ENCODE measurements around the gene DHX9. TPM values are rescaled to one million over a fixed set of nuclear protein-coding genes. Genes with fewer than 3 reads are reported as not detected.

DHX9 gene
- total and polyA plus RNA-seq, 9 donors = 102 to 161 (median 129) TPM

GRCh38 chr1:182857212-182857611 lies 18.1 kb downstream of the DHX9 start:
- Histone ChIP-seq H3K36me3 (ENCODE audit: control insufficient read depth, insufficient read depth, low read length) (peaks cover 70% of the 10 kb centered on the region), H3K27me3 (ENCODE audit: control insufficient read depth, insufficient read depth, low read length) (no peaks in the 10 kb centered on the region), H3K4me3 (ENCODE audit: low read length) (no peak overlapping the region), H3K27ac (ENCODE audit: low read length) (no peak overlapping the region), H3K4me1 (ENCODE audit: control insufficient read depth, insufficient read depth, low read length) (no peaks in the 10 kb centered on the region), H3K9me3 (replicated peaks; ENCODE audit: control insufficient read depth, low read depth, low read length) (no peaks in the 10 kb centered on the region)
- DNase-seq = no peak
- no CpG with 5 or more reads among the region's 3 CpGs for WGBS (ENCODE audit: insufficient coverage)

- H3K27ac ChIP-seq (ENCODE audit: low read length) = no peak overlapping the region
- DNase-seq = no peak
- no peak overlapping the region for H3K4me3 ChIP-seq (ENCODE audit: low read length)
- peaks cover 55% of the 10 kb centered on the region for H3K36me3 ChIP-seq (ENCODE audit: control insufficient read depth, insufficient read depth, low read length)
- no peaks in the 10 kb centered on the region for H3K9me3 ChIP-seq (replicated peaks; ENCODE audit: control insufficient read depth, low read depth, low read length)
- no peaks in the 10 kb centered on the region for H3K27me3 ChIP-seq (ENCODE audit: control insufficient read depth, insufficient read depth, low read length)
- no peaks in the 10 kb centered on the region for H3K4me1 ChIP-seq (ENCODE audit: control insufficient read depth, insufficient read depth, low read length)
- WGBS (ENCODE audit: insufficient coverage) = 79% methylated on average over 3 of the region's 4 CpGs
These were observed 21.5 kb downstream of the DHX9 start for GRCh38 chr1:182860658-182861057.

- Histone ChIP-seq H3K9me3 (replicated peaks; ENCODE audit: control insufficient read depth, low read depth, low read length) (no peaks in the 10 kb centered on the region), H3K27ac (ENCODE audit: low read length) (no peak overlapping the region), H3K4me1 (ENCODE audit: control insufficient read depth, insufficient read depth, low read length) (no peaks in the 10 kb centered on the region), H3K4me3 (ENCODE audit: low read length) (no peak overlapping the region), H3K36me3 (ENCODE audit: control insufficient read depth, insufficient read depth, low read length) (peaks cover 48% of the 10 kb centered on the region), H3K27me3 (ENCODE audit: control insufficient read depth, insufficient read depth, low read length) (no peaks in the 10 kb centered on the region)
- no peak for DNase-seq
- no CpG with 5 or more reads among the region's 2 CpGs for WGBS (ENCODE audit: insufficient coverage)
These were observed 22.8 kb downstream of the DHX9 start for GRCh38 chr1:182861994-182862393.

GRCh38 chr1:182862827-182863226 lies 23.7 kb downstream of the DHX9 start:
- no peak overlapping the region for H3K4me3 ChIP-seq (ENCODE audit: low read length)
- WGBS (ENCODE audit: insufficient coverage) = no CpG with 5 or more reads among the region's 1 CpG
- DNase-seq = peak; percentile 72
- H3K4me1 ChIP-seq (ENCODE audit: control insufficient read depth, insufficient read depth, low read length) = no peaks in the 10 kb centered on the region
- no peak overlapping the region for H3K27ac ChIP-seq (ENCODE audit: low read length)
- peaks cover 42% of the 10 kb centered on the region for H3K36me3 ChIP-seq (ENCODE audit: control insufficient read depth, insufficient read depth, low read length)
- no peaks in the 10 kb centered on the region for H3K27me3 ChIP-seq (ENCODE audit: control insufficient read depth, insufficient read depth, low read length)
- no peaks in the 10 kb centered on the region for H3K9me3 ChIP-seq (replicated peaks; ENCODE audit: control insufficient read depth, low read depth, low read length)

GRCh38 chr1:182863940-182864339 lies 24.8 kb downstream of the DHX9 start:
- Histone ChIP-seq H3K4me1 (ENCODE audit: control insufficient read depth, insufficient read depth, low read length) (no peaks in the 10 kb centered on the region), H3K27ac (ENCODE audit: low read length) (no peak overlapping the region), H3K27me3 (ENCODE audit: control insufficient read depth, insufficient read depth, low read length) (no peaks in the 10 kb centered on the region), H3K36me3 (ENCODE audit: control insufficient read depth, insufficient read depth, low read length) (peaks cover 37% of the 10 kb centered on the region), H3K9me3 (replicated peaks; ENCODE audit: control insufficient read depth, low read depth, low read length) (no peaks in the 10 kb centered on the region), H3K4me3 (ENCODE audit: low read length) (no peak overlapping the region)
- DNase-seq = no peak
- WGBS (ENCODE audit: insufficient coverage) = 100% methylated on average over 1 of the region's 5 CpGs

- Histone ChIP-seq H3K4me1 (ENCODE audit: control insufficient read depth, insufficient read depth, low read length) (no peaks in the 10 kb centered on the region), H3K36me3 (ENCODE audit: control insufficient read depth, insufficient read depth, low read length) (peaks cover 31% of the 10 kb centered on the region), H3K4me3 (ENCODE audit: low read length) (no peak overlapping the region), H3K27ac (ENCODE audit: low read length) (no peak overlapping the region), H3K27me3 (ENCODE audit: control insufficient read depth, insufficient read depth, low read length) (no peaks in the 10 kb centered on the region), H3K9me3 (replicated peaks; ENCODE audit: control insufficient read depth, low read depth, low read length) (no peaks in the 10 kb centered on the region)
- no peak for DNase-seq
These were observed 28.7 kb downstream of the DHX9 start for GRCh38 chr1:182867861-182868260.

GRCh38 chr1:182869241-182869666 lies 30.1 kb downstream of the DHX9 start:
- no peak for DNase-seq
- no peaks in the 10 kb centered on the region for H3K4me1 ChIP-seq (ENCODE audit: control insufficient read depth, insufficient read depth, low read length)
- no peak overlapping the region for H3K4me3 ChIP-seq (ENCODE audit: low read length)
- H3K36me3 ChIP-seq (ENCODE audit: control insufficient read depth, insufficient read depth, low read length) = peaks cover 35% of the 10 kb centered on the region
- 97% methylated on average over 12 of the region's 12 CpGs for WGBS (ENCODE audit: insufficient coverage)
- H3K27ac ChIP-seq (ENCODE audit: low read length) = no peak overlapping the region
- H3K27me3 ChIP-seq (ENCODE audit: control insufficient read depth, insufficient read depth, low read length) = no peaks in the 10 kb centered on the region
- no peaks in the 10 kb centered on the region for H3K9me3 ChIP-seq (replicated peaks; ENCODE audit: control insufficient read depth, low read depth, low read length)

GRCh38 chr1:182872881-182873280 lies 33.7 kb downstream of the DHX9 start:
- 100% methylated on average over 1 of the region's 3 CpGs for WGBS (ENCODE audit: insufficient coverage)
- Histone ChIP-seq H3K9me3 (replicated peaks; ENCODE audit: control insufficient read depth, low read depth, low read length) (no peaks in the 10 kb centered on the region), H3K27me3 (ENCODE audit: control insufficient read depth, insufficient read depth, low read length) (no peaks in the 10 kb centered on the region), H3K4me1 (ENCODE audit: control insufficient read depth, insufficient read depth, low read length) (no peaks in the 10 kb centered on the region), H3K27ac (ENCODE audit: low read length) (no peak overlapping the region), H3K36me3 (ENCODE audit: control insufficient read depth, insufficient read depth, low read length) (peaks cover 44% of the 10 kb centered on the region), H3K4me3 (ENCODE audit: low read length) (no peak overlapping the region)
- DNase-seq = no peak

GRCh38 chr1:182875889-182876288 lies 36.7 kb downstream of the DHX9 start:
- Histone ChIP-seq H3K4me1 (ENCODE audit: control insufficient read depth, insufficient read depth, low read length) (no peaks in the 10 kb centered on the region), H3K4me3 (ENCODE audit: low read length) (no peak overlapping the region), H3K36me3 (ENCODE audit: control insufficient read depth, insufficient read depth, low read length) (peaks cover 50% of the 10 kb centered on the region), H3K27ac (ENCODE audit: low read length) (no peak overlapping the region), H3K9me3 (replicated peaks; ENCODE audit: control insufficient read depth, low read depth, low read length) (no peaks in the 10 kb centered on the region), H3K27me3 (ENCODE audit: control insufficient read depth, insufficient read depth, low read length) (no peaks in the 10 kb centered on the region)
- no peak for DNase-seq
- WGBS (ENCODE audit: insufficient coverage) = no CpG with 5 or more reads among the region's 2 CpGs

GRCh38 chr1:182877331-182877730 lies 38.2 kb downstream of the DHX9 start:
- Histone ChIP-seq H3K36me3 (ENCODE audit: control insufficient read depth, insufficient read depth, low read length) (peaks cover 53% of the 10 kb centered on the region), H3K27me3 (ENCODE audit: control insufficient read depth, insufficient read depth, low read length) (no peaks in the 10 kb centered on the region), H3K27ac (ENCODE audit: low read length) (no peak overlapping the region), H3K9me3 (replicated peaks; ENCODE audit: control insufficient read depth, low read depth, low read length) (no peaks in the 10 kb centered on the region), H3K4me3 (ENCODE audit: low read length) (no peak overlapping the region), H3K4me1 (ENCODE audit: control insufficient read depth, insufficient read depth, low read length) (no peaks in the 10 kb centered on the region)
- no peak for DNase-seq

GRCh38 chr1:182877842-182878241 lies 38.7 kb downstream of the DHX9 start:
- no peaks in the 10 kb centered on the region for H3K4me1 ChIP-seq (ENCODE audit: control insufficient read depth, insufficient read depth, low read length)
- no peak for DNase-seq
- H3K9me3 ChIP-seq (replicated peaks; ENCODE audit: control insufficient read depth, low read depth, low read length) = no peaks in the 10 kb centered on the region
- peaks cover 54% of the 10 kb centered on the region for H3K36me3 ChIP-seq (ENCODE audit: control insufficient read depth, insufficient read depth, low read length)
- no peak overlapping the region for H3K27ac ChIP-seq (ENCODE audit: low read length)
- no peaks in the 10 kb centered on the region for H3K27me3 ChIP-seq (ENCODE audit: control insufficient read depth, insufficient read depth, low read length)
- H3K4me3 ChIP-seq (ENCODE audit: low read length) = no peak overlapping the region
- 94% methylated on average over 6 of the region's 7 CpGs for WGBS (ENCODE audit: insufficient coverage)

Measured in muscle of leg (tissue), 11 donors.